ENCODE data around the gene SPOP.
A peak's percentile ranks its signal among the peaks of the same experiment; 100 is the strongest.

SPOP gene

GRCh38 chr17:49597928-49598655 lies 79.8 kb downstream of the SPOP start:
- H3K27ac ChIP-seq: peak overlapping the region; percentile 89
- no peak for TF ChIP-seq CTCF (conservative IDR thresholded peaks at IDR 0.05)

GRCh38 chr17:49597436-49597835 lies 80.5 kb downstream of the SPOP start:
- no peak for TF ChIP-seq CTCF (conservative IDR thresholded peaks at IDR 0.05)
- H3K27ac ChIP-seq: peak overlapping the region; percentile 89

DNA sequence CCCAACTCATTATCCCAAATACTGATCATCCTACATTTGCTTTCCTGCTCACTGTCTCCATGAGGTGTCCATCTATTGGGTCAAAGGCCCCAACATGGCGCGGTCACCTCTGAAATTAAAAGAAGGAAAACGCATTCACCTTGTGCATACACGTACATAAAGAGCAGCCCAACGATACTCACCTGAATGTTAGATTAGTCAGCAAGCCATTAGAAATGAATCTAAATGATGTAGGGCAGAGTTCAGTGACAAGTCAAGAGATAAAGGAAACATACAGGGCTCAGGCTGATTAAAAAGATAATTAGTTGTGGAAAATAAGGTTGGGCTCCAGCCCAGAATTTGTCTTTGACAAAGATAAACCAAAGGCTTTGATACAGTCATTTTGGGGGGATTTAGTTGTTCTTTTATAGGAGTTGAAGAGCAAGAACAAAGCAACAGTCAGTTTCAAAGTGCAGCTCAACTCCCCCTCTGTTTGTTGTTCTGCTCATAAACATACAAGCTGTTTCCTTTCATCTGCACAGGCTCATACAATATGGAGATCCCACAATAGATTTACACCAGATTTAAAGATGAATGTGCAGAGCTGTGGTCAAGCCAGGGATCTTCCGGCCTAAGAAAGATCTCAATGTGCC lies 81.2 kb downstream of the SPOP start:
- peak overlapping the region; percentile 89 for H3K27ac ChIP-seq
- no peak for TF ChIP-seq CTCF (conservative IDR thresholded peaks at IDR 0.05)

GRCh38 chr17:49595980-49596379 lies 81.9 kb downstream of the SPOP start:
- H3K27ac ChIP-seq: peak overlapping the region; percentile 89
- no peak for TF ChIP-seq CTCF (conservative IDR thresholded peaks at IDR 0.05)

DNA sequence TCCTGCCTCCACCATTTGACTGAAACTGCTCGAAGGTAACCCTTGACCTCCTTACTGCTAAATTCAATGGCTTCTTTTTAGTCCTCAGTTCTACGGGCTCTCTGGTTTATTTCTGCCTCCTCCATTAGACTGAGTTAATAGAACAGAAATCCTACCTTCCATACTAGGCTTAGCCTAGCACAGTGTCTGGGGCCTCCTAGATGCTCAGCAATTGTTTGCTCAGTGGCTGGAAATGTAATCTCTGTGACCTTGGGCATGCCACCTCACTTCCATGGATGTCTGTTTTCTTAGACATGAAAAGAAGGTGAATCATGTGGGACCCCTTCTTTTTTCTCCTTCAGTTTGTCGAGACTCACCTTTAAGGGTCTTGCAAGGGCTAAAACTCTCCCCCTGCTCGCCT lies 82.6 kb downstream of the SPOP start:
- TF ChIP-seq CTCF (conservative IDR thresholded peaks at IDR 0.05): no peak
- H3K27ac ChIP-seq: peak overlapping the region; percentile 89

DNA sequence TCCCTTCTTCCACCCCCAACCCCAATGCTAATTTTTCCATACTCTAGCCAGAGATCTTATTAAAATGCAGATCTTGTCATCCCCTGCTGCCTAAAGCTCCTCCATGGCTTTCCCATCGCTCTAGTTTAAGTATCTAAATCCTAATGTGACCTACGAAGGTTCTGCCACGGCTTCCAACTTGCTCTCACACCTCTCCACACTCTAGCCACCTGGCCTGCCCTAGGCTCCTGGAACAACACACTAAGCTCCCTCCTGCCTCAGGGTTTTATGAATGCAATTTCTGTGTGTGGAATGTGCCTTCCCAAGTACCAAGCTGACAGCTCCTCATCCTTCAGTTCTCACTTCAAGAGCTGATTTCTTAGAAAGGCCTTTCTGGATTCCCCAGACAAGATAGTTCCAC lies 85.6 kb downstream of the SPOP start:
- no peak overlapping the region for H3K27ac ChIP-seq
- no peak for TF ChIP-seq CTCF (conservative IDR thresholded peaks at IDR 0.05)

DNA sequence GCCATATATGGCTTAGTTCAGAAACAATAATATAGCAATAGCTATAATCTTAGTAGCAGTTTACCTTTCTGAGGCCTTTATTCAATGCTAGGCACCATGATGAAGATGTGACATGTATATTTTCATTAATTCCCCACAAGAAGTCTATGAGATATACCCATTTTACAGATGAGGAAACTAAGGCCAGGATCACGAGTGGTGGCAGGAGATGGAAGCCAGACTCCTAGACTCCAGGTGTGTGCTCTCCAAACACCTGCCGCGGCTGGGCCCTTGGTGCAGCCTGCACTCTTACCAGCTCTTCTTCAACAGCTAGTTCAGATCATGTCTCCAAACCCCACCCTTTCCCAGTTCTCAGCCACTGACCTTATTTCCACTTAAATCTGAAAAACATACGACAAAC lies 87.0 kb downstream of the SPOP start:
- no peak overlapping the region for H3K27ac ChIP-seq
- no peak for TF ChIP-seq CTCF (conservative IDR thresholded peaks at IDR 0.05)

Data from VCaP (cell line).